Measurements from ENCODE around the gene RAMP1. TPM values are rescaled to one million over a fixed set of nuclear protein-coding genes. Genes with fewer than 3 reads are reported as not detected.
A peak's percentile ranks its signal among the peaks of the same experiment; 100 is the strongest.

The RAMP1 gene
- total and polyA plus RNA-seq, 2 of the 4 experiments (the other 2 are of a cell fraction) = 15.8 to 77.1 TPM

- peak overlapping the region in 1 of 2 experiments; percentile 57; a peak in 2 of 4 replicates for H4K8ac ChIP-seq (ENCODE audit: low read depth in 2 of 2, low read length in 2 of 2)
- no peaks in the 10 kb centered on the region for H3K79me1 ChIP-seq (ENCODE audit: low read depth in 1 of 2, low read length in 2 of 2)
- ChIA-PET CTCF (interaction anchor here (1.1 kb wide), 1 partner anchor 31 kb away, joined by 3 read pairs; no protein-coding TSS in a partner anchor), POLR2A (ENCODE audit: unreplicated experiment) (no interaction called here)
- in situ Hi-C loops (cut with MboI; ENCODE audit: low sequenced_read_pairs) = no loop called here
- dilution Hi-C loops (cut with HindIII; ENCODE audit: low sequenced_read_pairs, unreplicated experiment) = no loop called here
- WGBS, 2 experiments (ENCODE audit: extremely low coverage in 2 of 2, insufficient read length in 1 of 2) = 93% methylated on average over 11 of the region's 27 CpGs; no CpG with 5 or more reads in 1 of the 2 experiments
- no peak for TF ChIP-seq BHLHE40 (IDR thresholded peaks at IDR 0.05; ENCODE audit: low read depth, low read length)
- TF ChIP-seq NFE2L2 (IDR thresholded peaks at IDR 0.05; ENCODE audit: low read depth, low read length) = no peak
- TF ChIP-seq SMC3 (IDR thresholded peaks at IDR 0.05; ENCODE audit: low read depth, low read length) = no peak
- TF ChIP-seq CEBPB (IDR thresholded peaks at IDR 0.05; ENCODE audit: low read depth, low read length) = no peak
- no peak for TF ChIP-seq ELK1 (IDR thresholded peaks at IDR 0.05; ENCODE audit: borderline replicate concordance, low read depth, low read length)
- no peak for TF ChIP-seq CHD1 (IDR thresholded peaks at IDR 0.05; ENCODE audit: low read depth, low read length)
- no peak for TF ChIP-seq RAD21 (IDR thresholded peaks at IDR 0.05; ENCODE audit: low read length)
- no peak for TF ChIP-seq RCOR1 (IDR thresholded peaks at IDR 0.05; ENCODE audit: insufficient replicate concordance, low read length)
- no peak for TF ChIP-seq MAFK (IDR thresholded peaks at IDR 0.05; ENCODE audit: low read depth, low read length)
- TF ChIP-seq MAZ (IDR thresholded peaks at IDR 0.05; ENCODE audit: borderline replicate concordance, low read depth, low read length) = no peak
- no peak for TF ChIP-seq RFX5 (IDR thresholded peaks at IDR 0.05; ENCODE audit: low read depth, low read length)
- no peak for TF ChIP-seq FOS (IDR thresholded peaks at IDR 0.05; ENCODE audit: low read depth, low read length)
- TF ChIP-seq CTCF (conservative IDR thresholded peaks at IDR 0.05; ENCODE audit: low read depth, low read length) = no peak
- TF ChIP-seq POLR2A (IDR thresholded peaks at IDR 0.05; ENCODE audit: low read depth, low read length) = no peak
- H3K27ac ChIP-seq (ENCODE audit: insufficient read depth, low read length) = no peak overlapping the region
- H3K4me2 ChIP-seq (ENCODE audit: low read depth, low read length) = no peak overlapping the region
- peak overlapping the region; percentile 68 for H2BK120ac ChIP-seq (ENCODE audit: low read depth, low read length)
- H4K20me1 ChIP-seq (ENCODE audit: insufficient read depth, low read length) = no peaks in the 10 kb centered on the region
- H3K56ac ChIP-seq (ENCODE audit: extremely low read depth, insufficient read depth, low read length) = no peak overlapping the region
- 0 out of 2 replicates have a peak overlapping the region, but pooled peaks have one; percentile 12 for H3K23ac ChIP-seq (ENCODE audit: low read depth, low read length)
- no peaks in the 10 kb centered on the region for H3K27me3 ChIP-seq (ENCODE audit: control insufficient read depth, insufficient read depth, low read length)
- no peak for DNase-seq
- H2BK5ac ChIP-seq (ENCODE audit: low read depth, low read length, poor library complexity, severe bottlenecking) = peak overlapping the region; percentile 26
- H4K91ac ChIP-seq (ENCODE audit: insufficient read depth, low read depth, low read length) = 0 out of 2 replicates have a peak overlapping the region, but pooled peaks have one; percentile 32
- H3K36me3 ChIP-seq (ENCODE audit: control insufficient read depth, insufficient read depth, low read length) = no peaks in the 10 kb centered on the region
- H3K4me1 ChIP-seq (ENCODE audit: control insufficient read depth, insufficient read depth, low read length) = peaks cover 16% of the 10 kb centered on the region
- peak overlapping the region; percentile 58 for H2AK9ac ChIP-seq (replicated peaks; ENCODE audit: low read depth, low read length, poor library complexity)
- peak overlapping the region; percentile 68; the same call in 1 of the 2 replicates for H2AK5ac ChIP-seq (ENCODE audit: low read depth, low read length)
- no peak overlapping the region; the same call in 1 of the 2 replicates for H3K18ac ChIP-seq (ENCODE audit: low read depth, low read length)
- H3K9ac ChIP-seq (ENCODE audit: low read depth, low read length) = no peak overlapping the region
- H3K4ac ChIP-seq (ENCODE audit: low read depth, low read length) = peak overlapping the region; percentile 47; the same call in 1 of the 2 replicates
- H3K9me3 ChIP-seq (ENCODE audit: control insufficient read depth, insufficient read depth, low read length) = no peaks in the 10 kb centered on the region
- H2AFZ ChIP-seq (replicated peaks; ENCODE audit: low read length, poor library complexity) = peak overlapping the region; percentile 67
- H3K14ac ChIP-seq (replicated peaks; ENCODE audit: low read depth, low read length) = peak overlapping the region; percentile 44
- intact Hi-C loops (cut with micrococcal nuclease) = no loop called here
- no peak overlapping the region; the same call in 2 of the 3 replicates for H2BK15ac ChIP-seq (ENCODE audit: low read depth, low read length)
- no TSS peak for BruUV-seq (replicated peaks)
- H3K9me1 ChIP-seq (ENCODE audit: insufficient read depth, low read length) = peaks cover 4% of the 10 kb centered on the region; the same call in 1 of the 2 replicates
- peak overlapping the region; percentile 19; the same call in 1 of the 2 replicates for H2BK20ac ChIP-seq (ENCODE audit: low read depth, low read length)
- no peak overlapping the region for H4K5ac ChIP-seq (ENCODE audit: low read depth, low read length)
- no peak overlapping the region for H3K4me3 ChIP-seq (ENCODE audit: insufficient read depth, low read depth, low read length)
- peak; percentile 49 for ATAC-seq (ENCODE audit: low read depth)
Measured at GRCh38 chr2:237895544-237896506, 36.4 kb downstream of the RAMP1 start.
